HEK293T (cell line): Measurements from ENCODE around the gene CBLN3.

ENCODE experiments used
- CTCF ChIA-PET: fragments of 350-600 bp; formaldehyde crosslinking; extraction: SDS; loops from one replicate; lab custom pipeline; 2021; ENCODE audit warnings: antibody characterized with exemption, inconsistent platforms; lab: Yijun Ruan, JAX
- POLR2A ChIA-PET: fragments of 350-600 bp; formaldehyde crosslinking; extraction: SDS; loops from one replicate; lab custom pipeline; 2020; ENCODE audit warnings: antibody characterized with exemption, inconsistent platforms; lab: Yijun Ruan, JAX
- DNase-seq: peaks from one replicate; pipeline ENCODE4 v3.0.0; 2012; ENCODE audit warnings: mixed read lengths; ENCODE audit errors: extremely low spot score
- ARNT ChIP-seq: fragments of 450-650 bp; IDR thresholded peaks from 2 replicates; pipeline ENCODE4 v1.6.1; 2017; ENCODE audit warnings: mild to moderate bottlenecking
- BHLHE40 ChIP-seq: fragments of 450-650 bp; IDR thresholded peaks from 2 replicates; pipeline ENCODE4 v1.6.1; 2016; ENCODE audit warnings: mild to moderate bottlenecking, moderate library complexity, borderline replicate concordance
- CTBP1 ChIP-seq: fragments of 450-650 bp; IDR thresholded peaks from 2 replicates; pipeline ENCODE4 v1.6.1; 2016; ENCODE audit warnings: borderline replicate concordance
- ELF4 ChIP-seq: fragments of 450-650 bp; IDR thresholded peaks from 2 replicates; pipeline ENCODE4 v1.6.1; 2017; ENCODE audit warnings: antibody characterized with exemption
- FOXA1 ChIP-seq: fragments of 450-650 bp; IDR thresholded peaks from 2 replicates; pipeline ENCODE4 v1.6.1; 2016; ENCODE audit warnings: mild to moderate bottlenecking
- FOXK2 ChIP-seq: fragments of 450-650 bp; IDR thresholded peaks from 2 replicates; pipeline ENCODE4 v1.6.1; 2016; ENCODE audit warnings: mild to moderate bottlenecking
- FOXM1 ChIP-seq: fragments of 450-650 bp; IDR thresholded peaks from 2 replicates; pipeline ENCODE4 v1.6.1; 2017; ENCODE audit warnings: mild to moderate bottlenecking, borderline replicate concordance
- HDGF ChIP-seq: fragments of 450-650 bp; IDR thresholded peaks from 2 replicates; pipeline ENCODE4 v1.6.1; 2017; ENCODE audit warnings: antibody characterized with exemption, borderline replicate concordance
- L3MBTL2 ChIP-seq: fragments of 450-650 bp; conservative IDR thresholded peaks from 2 replicates; pipeline ENCODE4 v1.6.1; 2016; ENCODE audit warnings: mild to moderate bottlenecking
- LEF1 ChIP-seq: fragments of 450-650 bp; IDR thresholded peaks from 2 replicates; pipeline ENCODE4 v1.6.1; 2017; ENCODE audit warnings: mild to moderate bottlenecking, borderline replicate concordance
- NFRKB ChIP-seq: fragments of 450-650 bp; IDR thresholded peaks from 2 replicates; pipeline ENCODE4 v1.6.1; 2016; ENCODE audit warnings: mild to moderate bottlenecking, moderate library complexity
- SP1 ChIP-seq: fragments of 450-650 bp; IDR thresholded peaks from 2 replicates; pipeline ENCODE4 v1.6.1; 2017
- SUZ12 ChIP-seq: fragments of 450-650 bp; IDR thresholded peaks from 2 replicates; pipeline ENCODE4 v1.6.1; 2016; ENCODE audit warnings: mild to moderate bottlenecking
- TARDBP ChIP-seq: fragments of 450-650 bp; IDR thresholded peaks from 2 replicates; pipeline ENCODE4 v1.6.1; 2016
- ZNF384 ChIP-seq: fragments of 450-650 bp; IDR thresholded peaks from 2 replicates; pipeline ENCODE4 v1.6.1; 2016
- TF ChIP-seq, protein P1 (sequence below): fragments of 450-650 bp; IDR thresholded peaks from 2 replicates; pipeline ENCODE4 v1.6.1; 2016

The CBLN3 gene

DNA sequence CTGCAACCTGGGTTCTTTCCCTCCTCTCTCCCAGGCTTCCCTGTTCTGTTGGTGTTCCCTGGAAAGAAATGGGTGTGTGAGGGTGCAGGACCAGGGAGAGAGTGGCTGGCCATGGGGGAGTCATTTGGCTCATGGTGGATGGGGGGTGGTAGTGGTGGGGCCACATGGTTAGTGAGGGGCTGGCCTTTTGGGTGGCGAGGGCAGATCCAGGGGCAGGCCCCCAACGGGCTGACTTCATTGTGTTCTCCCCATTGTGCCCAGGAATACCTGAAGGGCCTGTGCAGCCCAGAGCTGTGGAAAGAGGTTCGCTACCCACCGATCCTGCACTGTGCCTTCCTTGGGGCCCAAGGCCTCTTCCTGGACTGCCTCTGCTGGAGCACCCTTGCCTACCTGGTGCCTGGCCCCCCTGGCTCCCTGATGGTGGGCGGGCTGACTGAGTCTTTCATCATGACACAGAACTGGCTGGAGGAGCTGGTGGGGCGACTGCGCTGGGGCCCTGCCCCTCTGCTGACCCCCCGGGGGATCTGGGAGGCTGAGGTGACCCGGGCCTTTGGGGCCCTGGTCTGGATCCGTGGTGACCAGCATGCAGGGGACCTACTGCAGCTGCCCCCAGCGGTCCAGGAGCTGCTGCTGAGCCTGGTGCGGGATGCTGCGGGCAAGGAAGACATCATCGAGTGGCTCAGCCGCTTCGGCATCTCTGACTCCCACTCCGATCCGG is 21.7 kb downstream of the CBLN3 start:
- ChIA-PET POLR2A (no interaction called here), CTCF (interaction anchor here (1.2 to 1.7 kb wide), 2 partner anchors 42 to 74 kb away, joined by 4 to 6 read pairs; no protein-coding TSS in a partner anchor)
- DNase-seq = no peak
- TF ChIP-seq SUZ12 (no peak), FOXM1 (no peak), SP1 (no peak), ARNT (no peak), TARDBP (no peak), HDGF (no peak), L3MBTL2 (no peak), FOXA1 (no peak), ELF4 (no peak)

DNA sequence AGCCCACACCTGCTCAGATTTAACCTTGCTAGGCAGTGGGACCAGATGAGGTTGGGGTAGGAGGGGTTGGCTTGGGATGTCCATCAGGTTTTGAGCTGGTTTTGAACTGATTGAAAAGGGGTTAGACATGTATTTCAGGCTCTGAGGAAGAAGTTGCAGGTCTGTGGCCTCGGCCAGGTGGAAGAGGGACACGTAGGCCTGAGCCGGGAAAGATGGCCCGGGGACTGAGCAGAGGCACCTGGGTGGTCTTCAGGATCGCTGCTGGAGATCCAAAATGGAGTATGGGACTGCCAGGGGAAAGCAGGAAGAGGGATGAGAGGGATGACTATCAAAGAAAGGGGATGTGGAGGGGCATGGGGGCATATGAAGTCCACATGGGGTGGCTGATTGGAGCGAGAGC is 23.1 kb downstream of the CBLN3 start:
- ChIA-PET CTCF (interaction anchor here (0.7 to 2.2 kb wide), 6 partner anchors 25 to 73 kb away, joined by 3 to 10 read pairs (median 5); no protein-coding TSS in a partner anchor), POLR2A (interaction anchor here (0.7 to 0.9 kb wide), 2 partner anchors 23 to 38 kb away, joined by 3 to 6 read pairs; partner anchors contain the start of gene KHNYN)
- DNase-seq = no peak
- no peak for TF ChIP-seq ZNF384
- no peak for TF ChIP-seq ARNT
- no peak for TF ChIP-seq BHLHE40
- TF ChIP-seq TARDBP = no peak
- TF ChIP-seq LEF1 = no peak
- TF ChIP-seq HDGF = no peak
- no peak for TF ChIP-seq ELF4
- no peak for TF ChIP-seq SP1
- no peak for TF ChIP-seq SUZ12
- no peak for TF ChIP-seq FOXM1
- no peak for TF ChIP-seq FOXA1
- TF ChIP-seq NFRKB = no peak

DNA sequence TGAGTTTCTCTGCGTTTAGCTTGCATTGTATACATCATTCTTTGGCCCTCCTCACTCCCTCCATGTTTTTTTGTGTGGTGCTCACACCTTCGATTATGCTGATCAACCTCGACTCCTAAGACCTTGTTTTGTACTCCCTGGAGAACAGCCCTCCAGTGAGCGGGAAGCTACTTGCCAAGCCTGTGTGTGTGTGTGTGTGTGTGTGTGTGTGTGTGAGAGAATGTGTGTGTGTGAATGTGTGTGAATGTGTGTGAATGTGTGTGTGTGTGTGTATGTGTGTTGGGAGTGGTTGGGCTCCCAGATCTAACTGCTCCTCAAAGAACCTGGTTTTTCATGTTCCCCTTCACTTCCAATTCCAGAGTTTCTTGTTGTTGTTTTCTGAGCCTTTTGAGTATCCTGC is 24.7 kb downstream of the CBLN3 start:
- ChIA-PET POLR2A (interaction anchor here (1.2 to 3.7 kb wide), 2 partner anchors 26 to 162 kb away, joined by 3 to 16 read pairs; partner anchors contain the start of genes KHNYN and TINF2), CTCF (interaction anchor here (1.1 to 2.2 kb wide), 3 partner anchors 14 to 39 kb away, joined by 3 to 10 read pairs (median 7); no protein-coding TSS in a partner anchor)

DNA sequence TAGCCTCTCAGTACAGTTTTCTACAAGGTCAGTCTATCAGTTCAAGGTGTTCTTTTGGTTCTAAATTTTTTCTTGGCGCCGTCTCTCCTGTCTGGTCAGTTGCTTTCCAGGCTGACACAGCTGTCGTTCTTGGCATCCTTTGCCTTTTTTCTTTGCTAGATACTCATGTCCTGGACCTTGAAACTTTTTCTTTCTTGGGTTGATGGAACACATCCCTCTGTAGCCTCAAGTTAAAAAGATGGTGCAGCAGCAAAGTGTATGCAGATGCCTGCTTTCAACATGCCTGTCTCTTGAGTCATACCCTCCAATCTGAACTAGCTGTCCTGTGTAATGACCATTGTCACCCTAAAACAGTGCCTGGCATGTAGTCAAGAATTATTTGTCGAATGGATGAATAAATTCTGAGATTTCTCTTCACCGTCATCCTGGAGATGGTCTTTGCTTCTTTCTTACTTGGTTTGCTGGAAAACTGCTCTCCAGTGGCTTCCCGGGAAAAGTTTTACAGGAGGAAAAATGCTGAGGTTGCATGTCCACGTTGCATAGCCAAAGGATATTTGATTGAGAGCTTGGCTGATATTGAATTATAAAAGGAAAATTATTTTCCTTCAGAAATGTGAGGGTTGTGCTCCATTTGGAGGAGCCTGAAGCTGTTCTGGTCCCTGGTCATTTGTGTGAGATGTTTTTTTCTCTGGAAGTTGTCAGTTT is 26.0 kb downstream of the CBLN3 start:
- DNase-seq = no peak
- CTCF ChIA-PET = interaction anchor here (1.0 to 1.4 kb wide), 2 partner anchors 26 to 28 kb away, joined by 3 to 7 read pairs; no protein-coding TSS in a partner anchor
- TF ChIP-seq FOXM1 (no peak), ZNF384 (no peak), HDGF (no peak), SUZ12 (no peak), SP1 (no peak), FOXA1 (no peak), ARNT (no peak), FOXK2 (no peak), BHLHE40 (no peak), L3MBTL2 (no peak), TARDBP (no peak), ELF4 (no peak), NFRKB (no peak), CTBP1 (no peak), LEF1 (no peak)
- TF ChIP-seq, protein P1, sequence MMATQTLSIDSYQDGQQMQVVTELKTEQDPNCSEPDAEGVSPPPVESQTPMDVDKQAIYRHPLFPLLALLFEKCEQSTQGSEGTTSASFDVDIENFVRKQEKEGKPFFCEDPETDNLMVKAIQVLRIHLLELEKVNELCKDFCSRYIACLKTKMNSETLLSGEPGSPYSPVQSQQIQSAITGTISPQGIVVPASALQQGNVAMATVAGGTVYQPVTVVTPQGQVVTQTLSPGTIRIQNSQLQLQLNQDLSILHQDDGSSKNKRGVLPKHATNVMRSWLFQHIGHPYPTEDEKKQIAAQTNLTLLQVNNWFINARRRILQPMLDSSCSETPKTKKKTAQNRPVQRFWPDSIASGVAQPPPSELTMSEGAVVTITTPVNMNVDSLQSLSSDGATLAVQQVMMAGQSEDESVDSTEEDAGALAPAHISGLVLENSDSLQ = no peak
- POLR2A ChIA-PET = interaction anchor here (3.7 kb wide), 1 partner anchor 27 kb away, joined by 16 read pairs; the partner anchor contains the start of gene KHNYN

More for the DNA sequence above, 24.7 kb downstream of the CBLN3 start:
- TF ChIP-seq ELF4 = no peak
- no peak for TF ChIP-seq ARNT
- no peak for TF ChIP-seq SP1
- no peak for TF ChIP-seq LEF1
- no peak for TF ChIP-seq FOXA1
- TF ChIP-seq NFRKB = no peak
- TF ChIP-seq L3MBTL2 = no peak
- TF ChIP-seq ZNF384 = no peak
- TF ChIP-seq CTBP1 = no peak
- no peak for TF ChIP-seq FOXK2
- TF ChIP-seq FOXM1 = no peak
- DNase-seq = no peak

DNA sequence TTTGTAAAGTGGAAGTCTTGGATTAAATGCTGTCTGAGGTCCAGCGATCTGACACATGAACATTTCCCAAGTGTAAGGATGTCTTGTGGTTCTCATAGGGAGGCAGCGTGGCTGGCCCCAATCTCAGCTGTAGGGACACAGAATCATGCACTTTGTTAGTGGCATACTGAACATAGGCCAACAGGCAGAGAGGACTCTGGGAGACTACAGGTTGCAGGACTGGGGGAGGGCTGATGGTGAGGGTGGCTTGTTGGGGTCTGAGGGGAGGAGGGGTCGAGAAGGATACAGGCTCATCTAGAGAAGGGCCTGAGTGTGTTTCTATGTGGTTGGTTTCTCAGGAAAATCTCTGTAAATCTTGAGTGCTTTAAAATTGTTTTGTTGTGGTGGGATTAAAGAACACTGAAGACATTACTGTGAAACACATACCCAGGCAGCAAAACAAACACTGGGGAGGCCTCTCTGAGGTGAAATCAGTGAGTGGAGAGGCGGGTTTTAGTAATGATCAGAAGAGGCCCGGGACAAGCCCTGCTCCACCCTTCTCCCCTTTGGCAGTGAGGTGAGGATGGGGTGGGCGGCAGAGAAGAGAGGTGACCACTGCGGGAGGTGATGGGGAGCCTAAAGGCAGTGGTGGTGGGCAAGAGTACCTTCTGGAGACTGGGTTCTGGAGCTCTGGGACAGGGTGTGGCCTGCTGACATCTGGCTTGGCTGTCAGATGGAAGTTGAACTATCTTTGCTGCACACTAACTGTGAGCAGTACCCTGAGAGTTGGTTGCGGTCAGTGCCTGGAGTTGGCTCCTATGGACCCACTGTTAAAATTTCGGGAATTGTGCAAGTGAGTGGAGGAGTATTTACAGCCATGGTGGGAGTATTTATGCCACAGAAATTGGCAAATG is 27.4 kb downstream of the CBLN3 start:
- DNase-seq = no peak
- ChIA-PET CTCF (interaction anchor here (1.5 kb wide), 1 partner anchor 68 kb away, joined by 5 read pairs; no protein-coding TSS in a partner anchor), POLR2A (interaction anchor here (1.5 to 3.7 kb wide), 2 partner anchors 29 to 40 kb away, joined by 6 to 16 read pairs; partner anchors contain the start of genes KHNYN and SDR39U1)
- TF ChIP-seq TARDBP = no peak
- TF ChIP-seq L3MBTL2 = no peak
- TF ChIP-seq BHLHE40 = no peak
- TF ChIP-seq LEF1 = no peak
- TF ChIP-seq SP1 = no peak
- no peak for TF ChIP-seq CTBP1
- TF ChIP-seq, protein P1 = no peak
